Heart left ventricle (tissue), 16 donors: ENCODE data around the gene CTTNBP2NL. TPM values are rescaled to one million over a fixed set of nuclear protein-coding genes. Genes with fewer than 3 reads are reported as not detected.

Experiments
- ATAC-seq, 4 donors: fragments of 200-7000 bp; cut with Tn5 transposase; one replicate each; pipeline ENCODE4 v1.9.1; 2020 to 2022; ENCODE audit warnings: moderate library complexity in 4 of 4, mild to moderate bottlenecking in 3 of 4, moderate number of reproducible peaks in 1 of 4
- DNase-seq, 5 donors: peaks; one replicate each; pipeline ENCODE4 v3.0.0-alpha.2; 2020
- H3K27ac ChIP-seq, 12 donors: fragments of 200-600 bp; sonication (generic) in 4 of 12; one replicate each; pipeline versions ENCODE4 v1.5.0 to v1.8.0; 2016 to 2022; ENCODE audit warnings: mild to moderate bottlenecking in 2 of 12
- H3K27me3 ChIP-seq, 9 donors: fragments of 200-600 bp; sonication (generic) in 2 of 9; one replicate each; pipeline versions ENCODE4 v1.5.1 to v1.8.0; 2016 to 2022; ENCODE audit warnings: mild to moderate bottlenecking in 3 of 9
- H3K36me3 ChIP-seq, 9 donors: fragments of 200-600 bp; sonication (generic) in 2 of 9; one replicate each; pipeline versions ENCODE4 v1.5.0 to v1.8.0; 2018 to 2022; ENCODE audit warnings: mild to moderate bottlenecking in 2 of 9
- H3K4me1 ChIP-seq, 12 donors: fragments of 200-600 bp; sonication (generic) in 4 of 12; one replicate each; pipeline versions ENCODE4 v1.5.0 to v1.8.0; 2016 to 2022; ENCODE audit warnings: mild to moderate bottlenecking in 3 of 12
- H3K4me3 ChIP-seq, 12 donors: fragments of 200-600 bp; sonication (generic) in 4 of 12; one replicate each; pipeline versions ENCODE4 v1.5.0 to v1.8.0; 2017 to 2022; ENCODE audit warnings: mild to moderate bottlenecking in 9 of 12, moderate library complexity in 4 of 12
- H3K9me3 ChIP-seq, 12 donors: fragments of 200-600 bp; sonication (generic) in 4 of 12; one replicate each; pipeline versions ENCODE4 v1.5.0 to v1.8.0; 2016 to 2022; ENCODE audit warnings: mild to moderate bottlenecking in 1 of 12
- CTCF ChIP-seq, 12 donors: fragments of 200-600 bp; sonication (generic) in 4 of 12; IDR thresholded peaks; one replicate each; pipeline versions ENCODE4 v1.5.0 to v1.8.0; 2018 to 2022; ENCODE audit warnings: antibody characterized with exemption in 12 of 12, mild to moderate bottlenecking in 5 of 12
- POLR2A ChIP-seq, 2 donors: fragments of 450-650 bp; IDR thresholded peaks; one replicate each; pipeline ENCODE4 v1.6.1; 2017; ENCODE audit warnings: antibody characterized with exemption in 2 of 2, mild to moderate bottlenecking in 2 of 2, moderate library complexity in 2 of 2
- WGBS, 4 donors: extraction: QIAGEN DNeasy Blood & Tissue Kit in 2 of 4; methylation state at CpG; one replicate each; pipeline versions ENCODE4 v1.1.5 to v1.1.7; 2013 to 2018; 5-methylcytosine and 5-hydroxymethylcytosine counted together
- intact Hi-C, 10 donors: fragments of 100-400 bp; cut with DNase I; formaldehyde crosslinking; loops; one replicate each; pipeline versions ENCODE4 v1.11.1 to v1.14.2; 2022
- polyA plus RNA-seq, 2 donors: library from polyadenylated mRNA; stranded (reverse); fragments of 200-250 nt; gene quantifications; one replicate each; pipeline ENCODE4 v1.2.3, GENCODE V29; 2013
- total RNA-seq, 9 donors: library from RNA; depleted of rRNA in 2 of 9; stranded (reverse); fragments of >200 nt in 2 of 9; fragmentation: NEBNext Ultra II Directional in 3 of 9; extraction: Animal tissue kit (Norgen Biotek cat#: 25700) in 3 of 9; gene quantifications; one replicate each; pipeline versions ENCODE4 v1.1.0 to v1.2.4, GENCODE V29; 2016 to 2023
- donor health status: ischemic (EF 13 %, LVEDD 7.1; RV severe dilation, severe dysfunction).
- donor health status: healthy with polysubstance abuse.
- donor health status: DM: no; HTN: yes; CAD: no.
- donor health status: DM: no; HTN: no; CAD: no.
- donor health status: ischemic (EF 25% LVEDD 6.9; RV normal size, moderate dysfunction).
- donor health status: ischemic (EF 25% LVEDD 5.7; RV mildly dilated, moderate dysfunction).
- donor health status: healthy.
- donor health status: DM: yes; HTN: yes; CAD: no.
- donor health status: ischemic (EF 35%, LVEDD 5.7; RV mildly dilated, moderate dysfunction).
- donor health status: nonischemic (EF 11% LVEDD 7.7; RV severe dilation, severe dysfunction).
- donor health status: DM: yes; HTN: yes; CAD: no.
- donor health status: PGD.
- donor health status: ischemic (EF 29% LVEDD 5.4; RV normal size, mild dysfunction).
- donor health status: nonischemic (EF 23%, LVEDD 6.1; RV moderate dilation, normal function).

CTTNBP2NL gene
- total and polyA plus RNA-seq, 11 donors = 4.6 to 22.8 (median 14.1) TPM

DNA sequence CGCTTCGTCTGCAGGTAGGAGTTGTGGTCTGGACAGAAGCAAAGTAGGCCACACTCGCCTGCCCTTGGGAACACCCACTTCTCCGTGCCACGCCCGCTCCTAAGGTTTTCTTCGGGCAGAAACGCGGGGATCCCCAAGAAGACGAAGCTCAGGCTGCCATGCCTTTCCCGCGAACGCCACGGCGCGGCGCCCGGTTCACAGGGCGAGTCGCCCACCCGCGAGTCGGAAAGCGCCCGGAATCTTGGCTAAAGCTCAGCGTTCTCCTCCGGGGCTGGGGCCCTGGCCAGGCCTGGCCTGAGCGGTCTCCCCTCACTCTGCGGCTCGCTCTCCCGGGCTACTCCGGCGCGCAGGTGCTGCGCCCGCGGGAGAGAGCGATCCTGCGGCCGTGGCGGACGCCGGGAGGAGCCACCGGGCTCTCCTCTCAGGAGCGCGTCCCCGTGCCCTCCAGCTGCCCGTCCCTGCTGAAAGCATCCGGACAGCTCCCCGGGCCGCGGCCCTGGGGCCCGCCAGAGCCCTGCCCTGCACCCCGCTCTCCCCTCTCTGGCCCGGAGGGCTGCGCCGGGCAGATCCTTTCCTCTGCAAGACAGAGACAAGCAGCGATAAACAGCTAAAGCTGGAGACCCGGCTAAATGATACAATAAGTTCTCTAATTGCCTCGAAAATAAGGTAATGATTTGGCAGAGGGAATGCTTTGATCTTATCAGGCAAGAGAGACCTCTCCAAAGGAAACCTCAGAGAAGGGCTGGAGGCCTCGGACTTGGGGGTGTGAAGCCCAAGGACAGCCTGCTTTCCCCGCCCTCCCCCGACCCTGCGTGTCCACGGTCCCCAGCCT, 106.0 kb downstream of the CTTNBP2NL start:
- H3K27ac ChIP-seq = peak overlapping the region in 9 of 12 donors; percentile 52 to 78 (median 72)
- peaks cover 0 to 41% (median 0%) of the 10 kb centered on the region in 9 donors for H3K27me3 ChIP-seq
- H3K4me1 ChIP-seq = peaks cover 0 to 23% (median 11%) of the 10 kb centered on the region in 12 donors
- intact Hi-C loops = loop anchor here in 8 of 10 donors (1.0 to 10.0 kb wide), 8 partner anchors 17 to 205 kb away; partner anchors contain the start of genes RHOC (in 7 of the 8), CAPZA1 (in 2 of the 8), MOV10 (in 2 of the 8) and ST7L (in 2 of the 8)
- 4 to 16% (median 7%) methylated on average over 22 to 65 of the region's 65 CpGs for WGBS, 4 donors
- TF ChIP-seq CTCF (IDR thresholded peaks at IDR 0.05) (peak; percentile 49 to 85 (median 68)), POLR2A (IDR thresholded peaks at IDR 0.05) (no peak)
- DNase-seq = peak; percentile 60 to 85 (median 78)
- H3K9me3 ChIP-seq = no peaks in the 10 kb centered on the region
- peak overlapping the region; percentile 14 to 67 (median 60) for H3K4me3 ChIP-seq
- H3K36me3 ChIP-seq = no peaks in the 10 kb centered on the region
- peak; percentile 72 to 88 (median 86) for ATAC-seq

DNA sequence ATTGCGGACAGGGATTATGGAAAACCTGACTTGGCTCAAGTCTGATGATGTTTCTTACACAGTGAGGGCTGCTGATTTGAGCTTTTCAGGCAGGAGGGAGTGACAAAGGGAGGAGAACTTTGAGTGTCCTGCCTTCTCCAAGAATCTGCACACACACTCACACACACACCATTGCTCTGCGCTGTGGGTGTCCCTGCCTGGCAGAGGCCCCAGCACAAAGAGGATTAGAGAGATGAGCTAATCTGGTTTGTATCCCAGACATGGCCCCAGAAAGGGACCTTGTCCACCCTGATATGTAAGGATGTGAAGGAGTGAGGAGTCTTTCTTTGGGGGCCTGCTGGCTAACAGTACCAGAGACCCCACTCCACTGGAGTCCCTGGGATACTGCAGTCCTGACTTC, 106.8 kb downstream of the CTTNBP2NL start:
- H3K36me3 ChIP-seq = no peaks in the 10 kb centered on the region
- no peak for DNase-seq
- peak overlapping the region in 2 of 12 donors; percentile 59 to 61 for H3K4me3 ChIP-seq
- H3K4me1 ChIP-seq = peaks cover 0 to 25% (median 14%) of the 10 kb centered on the region in 12 donors
- peaks cover 0 to 49% (median 2%) of the 10 kb centered on the region in 9 donors for H3K27me3 ChIP-seq
- ATAC-seq = peak in 2 of 4 donors; percentile 19 to 54
- H3K27ac ChIP-seq = peak overlapping the region in 3 of 12 donors; percentile 63 to 78 (median 75)
- intact Hi-C loops = loop anchor here in 8 of 10 donors (1.0 to 10.0 kb wide), 8 partner anchors 16 to 204 kb away; partner anchors contain the start of genes RHOC (in 7 of the 8), CAPZA1 (in 2 of the 8), MOV10 (in 2 of the 8) and ST7L (in 2 of the 8)
- TF ChIP-seq POLR2A (IDR thresholded peaks at IDR 0.05) (no peak), CTCF (IDR thresholded peaks at IDR 0.05) (no peak)
- 76 to 86% (median 81%) methylated on average over 2 of the region's 2 CpGs for WGBS, 4 donors
- no peaks in the 10 kb centered on the region for H3K9me3 ChIP-seq

- peaks cover 0 to 39% (median 25%) of the 10 kb centered on the region in 12 donors for H3K4me1 ChIP-seq
- H3K27me3 ChIP-seq = peaks cover 0 to 61% (median 11%) of the 10 kb centered on the region in 9 donors
- DNase-seq = no peak
- H3K4me3 ChIP-seq = no peak overlapping the region
- H3K27ac ChIP-seq = no peak overlapping the region
- no peak for TF ChIP-seq POLR2A (IDR thresholded peaks at IDR 0.05)
- TF ChIP-seq CTCF (IDR thresholded peaks at IDR 0.05) = no peak
- H3K9me3 ChIP-seq = no peaks in the 10 kb centered on the region
- WGBS, 4 donors = 81 to 92% (median 85%) methylated on average over 10 to 11 of the region's 11 CpGs
- intact Hi-C loops = loop anchor here in 7 of 10 donors (5.0 to 10.0 kb wide), 5 partner anchors 108 to 203 kb away; partner anchors contain the start of genes RHOC (in 5 of the 7), CAPZA1 (in 2 of the 7), MOV10 (in 2 of the 7) and ST7L (in 2 of the 7)
- H3K36me3 ChIP-seq = no peaks in the 10 kb centered on the region
- no peak for ATAC-seq
These were observed 108.1 kb downstream of the CTTNBP2NL start for GRCh38 chr1:112504001-112504660.
